Eye (tissue), 1 donor: ENCODE results near the gene PPFIBP1.

Experiments used
- DNase-seq: peaks from one replicate; pipeline ENCODE4 v3.0.0-alpha.2; 2015

Gene PPFIBP1

DNA sequence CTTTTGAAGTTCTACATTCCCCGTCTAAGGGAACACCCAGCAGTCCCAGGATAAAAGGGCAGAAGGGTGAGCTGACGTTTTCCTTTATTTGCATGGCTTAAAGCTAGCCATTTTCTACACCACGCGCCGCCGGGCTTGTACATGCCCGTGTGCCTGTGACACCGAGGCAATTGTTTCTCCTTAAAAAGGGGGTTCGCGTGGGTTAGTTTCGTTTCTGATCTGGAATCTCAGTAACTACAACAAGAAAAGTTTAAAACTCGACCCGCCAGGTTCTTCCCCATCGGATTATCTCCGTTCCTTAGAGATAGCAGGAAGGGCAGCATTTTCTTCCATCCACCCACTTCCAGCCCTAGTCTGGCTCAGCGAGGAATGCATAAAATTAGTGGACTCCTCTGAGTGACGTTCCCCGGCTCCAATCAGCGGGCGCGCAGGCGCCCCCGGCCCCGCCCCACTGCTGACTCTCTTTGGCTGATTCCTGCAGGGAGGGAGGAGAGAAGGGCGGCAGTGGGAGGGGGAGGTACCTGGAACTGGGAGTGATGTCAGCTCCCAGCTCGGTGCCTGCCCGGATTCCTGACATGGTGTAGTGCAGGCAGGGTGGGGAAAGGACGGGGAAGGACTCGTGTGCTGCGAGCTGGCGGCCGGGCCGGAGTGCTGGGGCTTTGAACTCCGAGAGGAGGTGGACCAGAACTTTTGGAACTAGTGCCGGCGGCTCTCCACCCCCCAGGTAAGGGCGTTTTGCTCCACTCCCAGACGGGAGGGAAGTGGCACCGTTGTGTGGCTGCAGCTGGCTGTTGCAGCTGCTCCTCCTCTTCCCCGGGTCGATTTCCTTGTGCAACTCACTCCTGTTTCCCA lies at the start of gene PPFIBP1:
PPFIBP1 (plus strand) TSS at position 565 of the 852 bp plus-strand sequence. CDS start 109,191 bp downstream, outside the sequence.
- DNase-seq, result peak; percentile 100

- no peak for DNase-seq
Observed at GRCh38 chr12:27474344-27474743, 49.7 kb upstream of the PPFIBP1 start.

DNA sequence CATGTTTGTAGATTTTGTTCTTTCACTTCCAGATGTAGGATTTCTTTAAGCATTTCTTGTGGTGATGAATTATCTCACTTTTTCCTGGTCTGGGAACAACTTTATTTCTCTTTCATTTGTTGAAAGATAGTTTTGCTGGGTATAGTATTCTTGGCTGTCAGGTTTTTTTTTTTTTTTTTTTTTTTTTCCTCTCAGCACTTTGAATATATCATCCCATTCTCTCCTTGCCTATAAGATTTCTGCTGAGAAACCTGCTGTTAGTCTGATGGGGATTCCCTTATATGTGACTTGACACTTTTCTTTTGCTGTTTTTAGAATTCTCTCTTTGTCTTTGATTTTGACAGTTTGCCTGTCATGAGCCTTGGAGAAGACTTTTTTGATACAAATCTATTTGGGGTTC lies 47.0 kb upstream of the PPFIBP1 start:
- peak; percentile 4 for DNase-seq

GRCh38 chr12:27478949-27479348 lies 45.1 kb upstream of the PPFIBP1 start:
- DNase-seq, result no peak

- no peak for DNase-seq
Observed at GRCh38 chr12:27480016-27480415, 44.0 kb upstream of the PPFIBP1 start.

DNA sequence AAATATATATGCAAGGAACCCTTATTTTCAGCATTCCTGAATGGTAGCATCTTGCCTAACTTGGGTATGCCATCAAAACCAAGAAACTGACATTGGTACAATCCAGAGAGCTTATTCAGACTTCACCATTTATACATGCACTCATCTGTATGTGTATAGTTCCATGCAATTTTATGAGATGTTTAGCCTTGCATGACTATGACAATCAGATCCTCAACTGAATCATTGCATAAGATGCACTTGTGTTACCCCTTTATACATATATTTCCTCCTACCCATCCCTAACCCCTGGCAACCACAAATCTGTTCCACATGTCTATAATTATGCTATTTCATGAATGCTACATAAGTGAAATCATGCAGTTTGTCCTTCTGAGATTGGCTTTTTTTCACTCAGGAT lies 37.0 kb upstream of the PPFIBP1 start:
- no peak for DNase-seq

GRCh38 chr12:27488479-27488878 lies 35.5 kb upstream of the PPFIBP1 start:
- DNase-seq, result no peak

DNA sequence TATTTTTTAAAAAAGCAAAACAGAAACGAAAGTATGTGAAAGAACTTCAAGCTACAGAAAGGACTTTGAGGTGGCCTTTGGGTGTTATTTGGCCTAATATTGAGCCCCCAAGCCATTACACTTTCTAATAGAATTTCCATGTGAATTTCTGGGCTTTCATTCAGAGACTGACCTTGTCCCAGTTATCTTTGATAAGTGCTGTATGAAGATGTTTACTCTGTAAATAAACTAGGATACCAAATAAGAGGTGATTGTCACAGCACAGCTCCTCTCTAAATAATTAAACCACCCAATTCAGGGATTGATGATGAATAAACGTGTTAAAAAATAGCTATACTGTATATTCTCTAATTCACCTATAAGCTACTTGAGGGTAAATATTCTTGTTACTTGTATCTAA lies 32.8 kb upstream of the PPFIBP1 start:
- no peak for DNase-seq

DNA sequence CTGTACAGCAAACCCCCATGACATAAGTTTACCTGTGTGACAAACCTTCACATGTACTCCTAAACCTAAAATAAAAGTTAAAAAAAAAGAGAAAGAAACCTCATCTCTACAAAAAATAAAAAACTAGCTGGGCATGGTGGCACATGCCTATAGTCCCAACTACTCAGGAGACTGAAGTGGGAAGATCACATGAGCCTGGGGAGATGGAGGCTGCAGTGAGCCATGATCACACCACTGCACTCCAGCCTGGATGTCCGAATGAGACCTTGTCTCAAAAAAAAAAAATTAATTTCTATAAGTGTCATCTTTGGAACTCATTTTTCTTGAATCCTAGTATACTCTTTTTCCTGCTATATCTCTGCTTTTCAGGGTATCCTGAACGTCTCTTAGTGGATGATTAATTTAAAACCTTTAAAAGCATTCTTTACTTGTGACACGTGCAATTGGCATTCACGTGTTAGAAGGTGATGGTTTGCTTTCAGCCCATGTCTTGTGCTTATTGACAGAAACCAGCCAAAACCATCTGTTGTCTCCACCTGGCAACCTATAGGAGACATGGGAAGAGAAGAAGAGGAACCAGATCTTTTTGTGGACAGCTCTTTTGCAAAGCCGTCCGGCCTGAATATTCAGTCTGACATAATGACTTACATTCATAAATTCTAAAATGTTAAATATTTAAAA lies 30.6 kb upstream of the PPFIBP1 start:
- DNase-seq, result no peak

DNA sequence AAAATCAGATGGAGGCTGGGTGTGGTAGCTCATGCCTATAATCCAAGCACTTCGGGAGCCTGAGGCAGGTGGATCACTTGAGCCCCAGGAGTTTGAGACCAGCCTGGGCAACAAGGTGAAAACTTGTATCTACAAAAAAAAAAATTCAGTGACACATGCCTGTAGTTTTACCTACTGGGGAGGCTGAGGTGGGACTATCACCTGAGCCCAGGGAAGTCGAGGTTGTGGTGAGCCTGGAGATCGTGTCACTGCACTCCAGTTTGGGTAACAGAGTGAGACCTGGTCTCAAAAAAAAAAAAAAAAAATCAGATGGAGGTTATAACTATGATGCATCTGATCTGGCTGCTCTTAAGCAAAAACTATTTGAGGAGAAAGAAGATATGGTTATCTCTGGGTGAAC lies 26.6 kb upstream of the PPFIBP1 start:
- DNase-seq, result no peak

DNA sequence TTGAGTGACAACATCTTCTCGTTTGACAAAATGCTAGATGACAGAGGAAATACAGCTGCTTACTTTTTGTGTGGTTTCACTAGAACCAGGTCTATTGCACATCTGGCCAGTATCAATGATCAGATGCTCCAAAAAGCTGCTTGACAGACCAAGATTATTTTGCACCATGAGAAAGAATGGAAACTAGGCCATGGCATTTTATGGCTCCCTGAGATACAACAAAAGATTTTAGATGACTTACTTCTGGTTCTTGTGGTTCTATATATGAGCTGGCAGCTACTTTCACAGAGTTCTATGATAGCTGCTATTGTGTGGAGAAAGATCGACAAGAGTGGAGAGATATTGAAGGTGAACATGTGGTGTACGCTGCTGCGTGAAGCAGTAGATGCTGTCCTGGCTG lies 25.9 kb upstream of the PPFIBP1 start:
- DNase-seq, result no peak

DNA sequence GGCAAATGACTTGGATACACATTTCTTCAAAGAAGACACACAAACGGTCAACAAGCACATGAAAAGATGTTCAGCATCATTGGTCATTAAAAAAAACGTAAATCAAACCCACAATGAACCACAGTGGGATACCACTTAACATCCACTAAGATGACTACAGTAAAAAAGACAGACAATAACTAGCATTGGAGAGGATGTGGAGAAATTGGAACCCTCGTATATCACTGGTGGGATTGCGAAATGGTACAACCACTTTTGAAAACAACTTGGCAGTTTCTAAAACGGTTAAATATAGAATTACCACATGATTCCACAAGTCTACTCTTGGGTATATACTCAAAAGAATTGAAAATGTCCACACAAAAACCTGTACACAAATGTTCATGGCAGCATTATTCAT lies 25.2 kb upstream of the PPFIBP1 start:
- DNase-seq, result no peak

DNA sequence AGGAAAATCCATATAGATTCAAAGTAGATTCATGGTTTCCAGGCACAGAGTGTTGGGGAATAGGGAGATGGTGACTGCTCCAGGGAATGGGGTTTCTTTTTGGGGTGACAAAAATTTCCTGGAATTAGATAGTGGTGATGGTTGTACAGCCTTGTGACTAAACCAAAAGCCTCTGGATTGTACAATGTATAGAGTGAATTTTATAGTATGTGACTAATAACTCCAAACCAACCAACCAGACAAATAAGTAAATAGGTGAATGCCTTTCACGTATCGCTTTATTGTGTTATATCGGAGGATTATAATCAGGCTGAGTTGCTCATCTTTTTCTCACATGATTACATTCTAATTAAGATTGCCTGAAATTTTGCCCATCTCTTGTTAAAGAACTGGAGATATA lies 24.6 kb upstream of the PPFIBP1 start:
- no peak for DNase-seq

DNA sequence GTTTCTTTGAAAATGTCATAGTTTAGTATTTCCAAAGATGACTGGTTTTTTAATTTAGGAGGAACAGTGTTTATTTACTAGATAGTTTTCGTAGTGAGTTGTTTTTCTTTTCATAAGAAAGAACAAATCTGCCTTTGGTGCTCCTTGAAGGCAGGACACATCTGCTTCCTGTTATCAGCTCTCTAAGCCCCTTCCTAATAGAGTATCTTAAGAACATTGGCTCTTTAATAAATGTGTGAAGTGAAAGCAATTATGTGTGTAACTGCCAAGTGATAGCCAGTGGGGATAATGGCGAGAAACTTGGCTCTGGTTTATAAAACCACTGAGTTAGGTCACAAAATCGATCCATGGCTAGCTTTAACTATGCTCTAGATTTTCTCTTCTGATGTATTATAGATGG lies 23.5 kb upstream of the PPFIBP1 start:
- DNase-seq, result no peak

- no peak for DNase-seq
Observed at GRCh38 chr12:27502021-27502435, 22.0 kb upstream of the PPFIBP1 start.

DNA sequence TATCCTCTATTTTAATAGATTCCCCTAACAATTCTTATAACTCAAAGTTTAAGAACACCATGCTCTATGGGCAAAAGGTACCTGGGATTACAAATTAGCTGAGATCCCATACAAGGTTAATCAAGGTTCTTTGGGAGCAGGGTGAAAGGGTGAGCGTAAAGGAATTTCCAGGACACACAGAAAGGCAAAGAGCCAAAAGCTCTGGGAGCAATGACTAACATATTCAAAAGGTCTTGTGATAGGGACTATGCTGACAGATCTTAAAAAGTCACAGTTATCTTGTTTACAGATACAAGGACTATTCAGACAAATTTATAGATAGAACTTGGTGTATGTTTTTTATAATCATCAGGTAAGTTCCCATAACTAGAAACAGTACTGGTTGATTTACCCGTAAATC lies 19.5 kb upstream of the PPFIBP1 start:
- no peak for DNase-seq

- no peak for DNase-seq
Observed at GRCh38 chr12:27505109-27505508, 18.9 kb upstream of the PPFIBP1 start.

DNA sequence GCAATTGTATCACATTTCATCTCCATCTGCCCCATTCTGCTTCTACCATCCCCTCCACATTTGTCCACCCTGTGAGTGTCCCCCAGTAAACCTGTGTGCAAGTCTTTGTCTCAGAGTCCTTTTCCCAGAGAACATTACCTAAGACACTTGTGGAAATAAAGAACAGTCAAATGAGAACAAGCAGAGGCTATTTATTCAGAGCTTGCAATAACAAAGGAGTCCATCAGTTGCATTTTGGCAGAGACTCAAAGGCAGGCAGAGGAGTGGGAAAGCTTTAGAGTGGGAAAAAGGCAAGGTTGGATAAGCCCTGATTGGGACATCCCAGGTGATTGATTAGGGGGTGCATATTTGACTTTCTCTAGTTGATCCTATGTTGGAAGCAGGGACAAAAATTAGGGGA lies 18.2 kb upstream of the PPFIBP1 start:
- no peak for DNase-seq

DNA sequence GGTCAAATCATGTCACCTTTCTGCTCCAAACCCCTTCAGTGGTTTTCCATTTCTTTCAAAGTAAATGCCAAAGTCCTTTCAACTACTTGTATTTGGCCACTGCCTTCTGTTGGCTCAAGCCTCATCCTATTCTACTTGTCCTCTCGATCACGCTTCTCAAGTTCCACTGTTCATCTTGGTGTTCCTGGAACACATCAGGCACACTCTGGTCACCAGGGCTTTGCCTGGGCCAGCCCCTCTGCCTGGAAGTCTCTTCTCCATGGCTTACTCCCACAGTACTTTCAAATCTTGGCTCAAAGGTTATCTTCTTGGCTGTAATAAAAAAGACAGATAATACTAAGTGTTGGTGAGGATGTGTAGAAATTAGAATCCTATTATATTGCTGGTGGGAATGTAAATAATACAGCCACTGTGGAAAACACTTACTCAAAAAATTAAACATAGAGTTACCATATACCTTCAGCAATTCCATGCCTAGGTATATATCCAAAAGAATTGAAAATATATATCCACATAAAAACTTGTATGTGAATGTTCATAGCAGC lies 17.3 kb upstream of the PPFIBP1 start:
- DNase-seq, result no peak

DNA sequence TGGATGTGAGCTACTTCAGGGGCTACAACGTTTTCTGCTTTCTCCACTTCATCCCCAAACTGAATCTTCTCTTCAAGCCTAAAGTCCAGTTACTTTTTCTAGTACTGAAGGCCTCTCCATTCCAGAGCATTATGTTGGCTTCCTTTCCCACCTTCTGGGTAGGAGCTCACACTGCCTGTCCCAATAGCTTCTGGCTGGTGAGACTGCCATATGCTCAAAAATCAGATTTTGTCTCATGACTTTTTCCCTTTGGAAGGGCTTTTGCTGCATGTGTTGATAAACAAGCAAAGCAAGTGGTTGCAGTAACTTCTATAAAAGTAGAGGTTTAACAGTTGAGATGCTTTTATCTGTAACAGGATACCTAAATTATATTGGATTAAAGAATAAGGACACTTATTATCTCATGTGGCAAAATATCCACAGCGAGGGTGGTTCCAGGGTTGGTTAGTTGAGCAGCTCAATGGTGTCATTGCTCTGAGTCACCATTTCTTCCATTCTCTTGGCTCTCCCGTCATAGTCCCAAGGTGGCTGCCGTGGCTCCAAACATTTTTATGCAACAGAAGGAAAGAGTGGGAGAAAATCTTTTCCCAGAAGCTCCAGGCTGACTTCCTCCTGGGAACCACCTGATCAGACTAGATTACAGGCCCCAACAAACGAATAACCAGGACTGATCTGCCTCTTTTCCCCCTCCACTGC lies 15.1 kb upstream of the PPFIBP1 start:
- no peak for DNase-seq

DNA sequence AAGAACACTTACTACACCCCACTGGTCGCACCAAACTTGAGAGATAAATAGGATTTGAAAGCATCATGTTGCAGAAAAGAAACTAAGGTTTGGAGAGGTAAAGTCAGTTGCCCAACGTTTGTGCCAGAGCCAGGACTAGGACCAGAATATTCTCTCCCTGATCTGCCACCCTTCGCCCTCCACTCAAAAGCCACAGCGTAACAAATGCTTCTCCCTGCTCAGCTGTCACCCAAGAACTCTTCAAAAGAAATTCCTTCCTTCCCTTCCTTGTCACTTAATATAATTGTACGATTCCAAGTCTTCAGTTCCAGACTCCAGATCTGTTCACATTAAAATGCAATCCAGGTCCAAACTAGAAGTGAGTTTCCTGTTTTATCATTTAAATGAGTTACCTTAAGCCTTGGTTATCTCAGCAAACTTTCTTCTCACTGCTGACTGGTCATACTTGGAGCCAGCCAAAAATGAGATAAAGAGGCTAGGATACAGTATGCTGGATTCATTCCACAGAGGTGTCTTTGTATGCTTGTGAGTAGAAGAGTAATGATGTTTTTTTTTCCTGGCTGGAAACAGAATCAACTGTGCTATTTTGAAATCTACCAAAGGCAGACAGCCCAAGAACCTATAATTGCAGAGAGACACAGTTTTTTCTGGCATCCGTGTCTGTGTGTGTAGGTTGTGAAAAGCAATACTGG lies 12.8 kb upstream of the PPFIBP1 start:
- DNase-seq, result no peak

GRCh38 chr12:27511723-27512045 lies 12.3 kb upstream of the PPFIBP1 start:
- no peak for DNase-seq
